Neutrophil (primary cell): ENCODE results near the gene AGAP1.

ENCODE experiments used
- H3K27ac ChIP-seq: fragments of 200-600 bp; sonication (generic); 2 replicates; pipeline ENCODE4 v1.5.1; 2016; ENCODE audit warnings: mild to moderate bottlenecking, moderate library complexity
- H3K27me3 ChIP-seq: fragments of 200-600 bp; sonication (generic); 2 replicates; pipeline ENCODE4 v1.6.0; 2016; ENCODE audit warnings: mild to moderate bottlenecking
- H3K36me3 ChIP-seq: fragments of 200-600 bp; sonication (generic); 2 replicates; pipeline ENCODE4 v1.5.1; 2017
- H3K4me1 ChIP-seq, 2 experiments: fragments of 200-600 bp in 1 of 2; sonication (generic) in 1 of 2; 1 replicate in 1 of 2; 2 replicates in 1 of 2; pipeline versions ENCODE4 v1.5.1 to v1.6.1; 2013 to 2016; ENCODE audit warnings: low read depth in 1 of 2, low read length in 1 of 2, mild to moderate bottlenecking in 1 of 2, moderate library complexity in 1 of 2; ENCODE audit not compliant: control insufficient read depth in 1 of 2, insufficient read depth in 1 of 2
- H3K4me3 ChIP-seq, 2 experiments: fragments of 200-600 bp in 1 of 2; sonication (generic) in 1 of 2; 1 replicate in 1 of 2; 2 replicates in 1 of 2; pipeline ENCODE4 v1.5.1; 2013 to 2016; ENCODE audit warnings: low read depth in 1 of 2, low read length in 1 of 2, mild to moderate bottlenecking in 1 of 2, moderate library complexity in 1 of 2
- H3K9me3 ChIP-seq: fragments of 200-600 bp; sonication (generic); 2 replicates; pipeline ENCODE4 v1.5.1; 2016
- CTCF ChIP-seq: fragments of 200-600 bp; sonication (generic); IDR thresholded peaks from 2 replicates; pipeline ENCODE4 v1.5.1; 2016; ENCODE audit warnings: antibody characterized with exemption

AGAP1 gene

GRCh38 chr2:235592836-235593235, 99.0 kb downstream of the AGAP1 start:
- Histone ChIP-seq H3K4me1 (no peaks in the 10 kb centered on the region), H3K27me3 (no peaks in the 10 kb centered on the region), H3K27ac (no peak overlapping the region), H3K36me3 (no peaks in the 10 kb centered on the region), H3K9me3 (no peaks in the 10 kb centered on the region), H3K4me3 (no peak overlapping the region)
- no peak for TF ChIP-seq CTCF

- Histone ChIP-seq H3K4me1 (no peaks in the 10 kb centered on the region), H3K36me3 (no peaks in the 10 kb centered on the region), H3K27ac (no peak overlapping the region), H3K9me3 (no peaks in the 10 kb centered on the region), H3K27me3 (no peaks in the 10 kb centered on the region), H3K4me3 (no peak overlapping the region)
- no peak for TF ChIP-seq CTCF
These were observed 100.2 kb downstream of the AGAP1 start for GRCh38 chr2:235594041-235594440.

- H3K27me3 ChIP-seq, result no peaks in the 10 kb centered on the region
- H3K36me3 ChIP-seq, result no peaks in the 10 kb centered on the region
- H3K4me3 ChIP-seq, result no peak overlapping the region
- no peak for TF ChIP-seq CTCF
- no peaks in the 10 kb centered on the region for H3K9me3 ChIP-seq
- H3K27ac ChIP-seq, result no peak overlapping the region
- H3K4me1 ChIP-seq, result no peaks in the 10 kb centered on the region
These were observed 101.1 kb downstream of the AGAP1 start for GRCh38 chr2:235594964-235595363.

GRCh38 chr2:235595422-235596010, 101.7 kb downstream of the AGAP1 start:
- Histone ChIP-seq H3K4me1 (no peaks in the 10 kb centered on the region), H3K27ac (no peak overlapping the region), H3K27me3 (no peaks in the 10 kb centered on the region), H3K9me3 (no peaks in the 10 kb centered on the region), H3K36me3 (no peaks in the 10 kb centered on the region), H3K4me3 (no peak overlapping the region)
- TF ChIP-seq CTCF, result no peak

- Histone ChIP-seq H3K4me1 (no peaks in the 10 kb centered on the region), H3K27me3 (no peaks in the 10 kb centered on the region), H3K4me3 (no peak overlapping the region), H3K27ac (no peak overlapping the region), H3K36me3 (no peaks in the 10 kb centered on the region), H3K9me3 (no peaks in the 10 kb centered on the region)
- TF ChIP-seq CTCF, result no peak
These were observed 102.4 kb downstream of the AGAP1 start for GRCh38 chr2:235596272-235596671.
